A673 (cell line): ENCODE data around the gene ALDH5A1.

Experiments
- CTCF ChIP-seq: fragments of 300-800, 200-600 bp; sonication (generic); conservative IDR thresholded peaks from 2 replicates; pipeline ENCODE4 v1.5.1; 2017; ENCODE audit warnings: low read depth, mild to moderate bottlenecking, antibody characterized with exemption, low read length, moderate library complexity, mixed read lengths
- EZH2 ChIP-seq: fragments of 200-600 bp; sonication (generic); IDR thresholded peaks from 2 replicates; pipeline ENCODE4 v1.6.1; 2017; ENCODE audit warnings: borderline replicate concordance, low read depth, mild to moderate bottlenecking, mixed read lengths, antibody characterized with exemption, low read length; ENCODE audit not compliant: poor library complexity, severe bottlenecking

DNA sequence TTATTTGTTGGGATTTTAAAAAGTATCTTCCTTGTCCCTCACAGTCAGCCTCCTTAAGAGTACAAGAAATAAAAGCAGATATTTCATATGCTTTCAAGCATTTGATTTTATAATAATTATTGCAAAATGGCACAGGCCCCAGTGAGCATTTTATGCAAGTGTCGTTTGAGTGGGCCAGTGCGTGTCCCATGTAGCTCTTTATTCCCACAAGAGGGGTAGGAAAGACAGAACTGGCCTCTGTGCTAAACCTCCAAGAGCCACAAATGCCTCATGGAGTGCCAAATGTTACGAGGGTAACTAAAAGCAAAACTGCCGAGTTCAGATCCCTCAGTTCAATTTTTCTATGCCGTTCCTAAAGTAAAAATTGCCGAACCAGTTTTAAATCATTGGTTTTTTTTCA is 18.1 kb upstream of the ALDH5A1 start:
- TF ChIP-seq CTCF (no peak), EZH2 (no peak)
